HepG2 (cell line): ENCODE data around the gene MSMP. TPM values are rescaled to one million over a fixed set of nuclear protein-coding genes. Genes with fewer than 3 reads are reported as not detected.

Source experiments
- BCL6 ChIP-seq: IDR thresholded peaks from 2 replicates; pipeline ENCODE4 v1.6.1; 2016; ENCODE audit warnings: missing genetic modification reagents, missing compliant biosample characterization
- EP300 ChIP-seq, 3 experiments: sonication (generic) in 1 of 3; formaldehyde crosslinking in 1 of 3; IDR thresholded peaks; 2 replicates each; pipeline versions ENCODE4 v1.5.1 to v1.6.1; 2011 to 2020; ENCODE audit warnings: low read depth in 2 of 3, low read length in 2 of 3, borderline replicate concordance in 1 of 3, improper control_type of control experiment in 1 of 3, mild to moderate bottlenecking in 1 of 3, missing genetic modification reagents in 1 of 3, moderate library complexity in 1 of 3
- HMG20A ChIP-seq: IDR thresholded peaks from 2 replicates; pipeline ENCODE4 v1.6.1; 2016; ENCODE audit warnings: borderline replicate concordance
- HOXD1 ChIP-seq: sonication (generic); formaldehyde crosslinking; IDR thresholded peaks from 2 replicates; pipeline ENCODE4 v1.5.0; 2020; ENCODE audit warnings: missing genetic modification reagents
- MTA3 ChIP-seq: sonication (generic); formaldehyde crosslinking; IDR thresholded peaks from 2 replicates; pipeline ENCODE4 v1.4.0; 2020; ENCODE audit warnings: missing genetic modification reagents
- MXD4 ChIP-seq: IDR thresholded peaks from 2 replicates; pipeline ENCODE4 v1.6.1; 2016; ENCODE audit warnings: mild to moderate bottlenecking, missing biosample characterization, missing genetic modification reagents
- PHF8 ChIP-seq: sonication (generic); formaldehyde crosslinking; IDR thresholded peaks from 2 replicates; pipeline ENCODE4 v1.5.0; 2020; ENCODE audit warnings: missing genetic modification reagents
- PRPF4 ChIP-seq: fragments of 200-400 bp; formaldehyde crosslinking; IDR thresholded peaks from 2 replicates; pipeline ENCODE4 v1.6.1; 2016; ENCODE audit warnings: low read length, low read depth; ENCODE audit not compliant: poor library complexity, severe bottlenecking
- RBFOX2 ChIP-seq: fragments of 200-400 bp; formaldehyde crosslinking; IDR thresholded peaks from 2 replicates; pipeline ENCODE4 v1.6.1; 2017; ENCODE audit warnings: low read depth, mild to moderate bottlenecking, low read length
- TBX3 ChIP-seq: fragments of 450-650 bp; IDR thresholded peaks from 2 replicates; pipeline ENCODE4 v1.6.1; 2017; ENCODE audit warnings: antibody characterized with exemption, mild to moderate bottlenecking, inconsistent platforms, borderline replicate concordance
- TFAP4 ChIP-seq: sonication (generic); IDR thresholded peaks from 2 replicates; pipeline ENCODE4 v1.6.1; 2016; ENCODE audit warnings: low read depth, borderline replicate concordance
- ZBTB20 ChIP-seq: sonication (generic); formaldehyde crosslinking; IDR thresholded peaks from 2 replicates; pipeline ENCODE4 v1.8.1; 2023; ENCODE audit warnings: missing genetic modification reagents, low read depth, mild to moderate bottlenecking, borderline replicate concordance
- ZFAT ChIP-seq: sonication (generic); formaldehyde crosslinking; conservative IDR thresholded peaks from 2 replicates; pipeline ENCODE4 v1.8.1; 2023; ENCODE audit warnings: missing genetic modification reagents, inconsistent platforms
- ZFP36L2 ChIP-seq: sonication (generic); formaldehyde crosslinking; IDR thresholded peaks from 2 replicates; pipeline ENCODE4 v1.4.0; 2020; ENCODE audit warnings: missing genetic modification reagents
- ZNF160 ChIP-seq: sonication (generic); formaldehyde crosslinking; IDR thresholded peaks from 2 replicates; pipeline ENCODE4 v1.8.0; 2022; ENCODE audit warnings: mild to moderate bottlenecking, inconsistent platforms, missing genetic modification reagents
- ZNF317 ChIP-seq: sonication (generic); formaldehyde crosslinking; IDR thresholded peaks from 2 replicates; pipeline ENCODE4 v1.5.0; 2020; ENCODE audit warnings: mild to moderate bottlenecking, missing genetic modification reagents
- ZNF329 ChIP-seq: sonication (generic); formaldehyde crosslinking; IDR thresholded peaks from 2 replicates; pipeline ENCODE4 v1.9.0; 2021; ENCODE audit warnings: low read depth, mild to moderate bottlenecking, missing genetic modification reagents
- ZNF496 ChIP-seq: sonication (generic); formaldehyde crosslinking; IDR thresholded peaks from 2 replicates; pipeline ENCODE4 v1.8.1; 2023; ENCODE audit warnings: mild to moderate bottlenecking, moderate library complexity, missing genetic modification reagents; ENCODE audit not compliant: insufficient replicate concordance
- ZNF563 ChIP-seq: sonication (generic); formaldehyde crosslinking; IDR thresholded peaks from 2 replicates; pipeline ENCODE4 v1.8.0; 2022; ENCODE audit warnings: mild to moderate bottlenecking, moderate library complexity, missing genetic modification reagents
- ZNF574 ChIP-seq: sonication (generic); formaldehyde crosslinking; IDR thresholded peaks from 2 replicates; pipeline ENCODE4 v1.4.0; 2020; ENCODE audit warnings: missing genetic modification reagents
- ZNF615 ChIP-seq: sonication (generic); formaldehyde crosslinking; IDR thresholded peaks from 2 replicates; pipeline ENCODE4 v1.5.0; 2020; ENCODE audit warnings: mild to moderate bottlenecking, missing genetic modification reagents, borderline replicate concordance
- ZNF768 ChIP-seq: sonication (generic); formaldehyde crosslinking; IDR thresholded peaks from 2 replicates; pipeline ENCODE4 v1.4.0; 2020; ENCODE audit warnings: missing genetic modification reagents
- ZNF784 ChIP-seq: sonication (generic); formaldehyde crosslinking; IDR thresholded peaks from 2 replicates; pipeline ENCODE4 v1.5.1; 2020; ENCODE audit warnings: missing genetic modification reagents, mild to moderate bottlenecking, borderline replicate concordance
- polyA plus RNA-seq, 8 experiments: library from polyadenylated mRNA; depleted of rRNA in 3 of 8; stranded (reverse) in 7 of 8; unstranded in 1 of 8; fragments of >200 nt; fragmentation: Illumina TruSeq in 4 of 8; extraction: Trizol in 4 of 8; gene quantifications; 2 replicates each; pipeline versions ENCODE4 v1.2.1 to v1.2.3, GENCODE V29; 2011 to 2016; ENCODE audit warnings: low read depth in 4 of 8, missing spikeins in 1 of 8, mixed read lengths in 1 of 8; ENCODE audit not compliant: insufficient read depth in 1 of 8
- total RNA-seq, 5 experiments: library from RNA; depleted of rRNA; stranded (reverse); fragments of >200 nt; fragmentation: Illumina TruSeq; extraction: Trizol; gene quantifications; 2 replicates each; pipeline ENCODE4 v1.2.3, GENCODE V29; 2016; ENCODE audit warnings: low read depth in 1 of 5
- TF ChIP-seq, protein P1 (sequence below): sonication (generic); formaldehyde crosslinking; IDR thresholded peaks from 2 replicates; pipeline ENCODE4 v1.4.0; 2020; ENCODE audit warnings: missing genetic modification reagents

Gene MSMP
- total and polyA plus RNA-seq, 2 of the 13 experiments (the other 11 are each of a cell fraction or from before 2014, with no cell fraction given) = 0.24 to 0.46 TPM

- TF ChIP-seq ZNF329 (CRISPR knock-in tag) (no peak), PHF8 (peak; percentile 80), TBX3 (no peak), ZNF768 (CRISPR knock-in tag) (no peak), HMG20A (CRISPR knock-in tag) (no peak), RBFOX2 (peak; percentile 92), ZFP36L2 (CRISPR knock-in tag) (no peak), ZBTB20 (CRISPR knock-in tag) (peak; percentile 30; the same call in 1 of the 2 replicates), ZNF563 (CRISPR knock-in tag) (peak; percentile 81), ZNF615 (CRISPR knock-in tag) (no peak), MTA3 (CRISPR knock-in tag) (no peak), ZNF574 (CRISPR knock-in tag) (peak; percentile 99), PRPF4 (no peak), ZNF317 (CRISPR knock-in tag) (no peak), ZNF160 (CRISPR knock-in tag) (0 out of 2 replicates have a peak, but pooled peaks have one; percentile 49), ZNF496 (CRISPR knock-in tag) (no peak), BCL6 (CRISPR knock-in tag) (peak; percentile 49), ZFAT (CRISPR knock-in tag) (no peak), TFAP4 (no peak; the same call in 1 of the 2 replicates), EP300 (IDR thresholded peaks at IDR 0.05; ENCODE audit: low read depth in 2 of 2, low read length in 2 of 2) (peak in 1 of 2 experiments; percentile 49; a peak in 2 of 4 replicates), EP300 (CRISPR knock-in tag; IDR thresholded peaks at IDR 0.05; ENCODE audit: borderline replicate concordance) (peak; percentile 38; the same call in 1 of the 2 replicates), ZNF784 (peak; percentile 42; the same call in 1 of the 2 replicates), HOXD1 (CRISPR knock-in tag) (peak; percentile 57; the same call in 1 of the 2 replicates), MXD4 (CRISPR knock-in tag) (peak; percentile 66)
- TF ChIP-seq, protein P1, sequence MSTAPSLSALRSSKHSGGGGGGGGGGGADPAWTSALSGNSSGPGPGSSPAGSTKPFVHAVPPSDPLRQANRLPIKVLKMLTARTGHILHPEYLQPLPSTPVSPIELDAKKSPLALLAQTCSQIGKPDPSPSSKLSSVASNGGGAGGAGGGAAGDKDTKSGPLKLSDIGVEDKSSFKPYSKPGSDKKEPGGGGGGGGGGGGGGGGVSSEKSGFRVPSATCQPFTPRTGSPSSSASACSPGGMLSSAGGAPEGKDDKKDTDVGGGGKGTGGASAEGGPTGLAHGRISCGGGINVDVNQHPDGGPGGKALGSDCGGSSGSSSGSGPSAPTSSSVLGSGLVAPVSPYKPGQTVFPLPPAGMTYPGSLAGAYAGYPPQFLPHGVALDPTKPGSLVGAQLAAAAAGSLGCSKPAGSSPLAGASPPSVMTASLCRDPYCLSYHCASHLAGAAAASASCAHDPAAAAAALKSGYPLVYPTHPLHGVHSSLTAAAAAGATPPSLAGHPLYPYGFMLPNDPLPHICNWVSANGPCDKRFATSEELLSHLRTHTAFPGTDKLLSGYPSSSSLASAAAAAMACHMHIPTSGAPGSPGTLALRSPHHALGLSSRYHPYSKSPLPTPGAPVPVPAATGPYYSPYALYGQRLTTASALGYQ (CRISPR knock-in tag) = peak; percentile 81; the same call in 1 of the 2 replicates
Measured at GRCh38 chr9:35732185-35732799, 21.8 kb downstream of the MSMP start, which contains the start of the genes CREB3 and TLN1 (continued).
